Spleen (tissue), 7 donors: ENCODE measurements around the gene MYO1B.

Experiments used
- CTCF ChIP-seq, 11 experiments: fragments of 200-600 bp in 7 of 11; fragments of 450-650 bp in 4 of 11; sonication (generic) in 4 of 11; IDR thresholded peaks in 8 of 11; conservative IDR thresholded peaks in 3 of 11; 1 replicate in 7 of 11; 2 replicates in 4 of 11; pipeline versions ENCODE4 v1.4.0 to v1.8.0; 2016 to 2021; ENCODE audit warnings: antibody characterized with exemption in 11 of 11, inconsistent platforms in 4 of 11, mild to moderate bottlenecking in 1 of 11
- POLR2A ChIP-seq, 3 donors: fragments of 450-650 bp; IDR thresholded peaks; one replicate each; pipeline ENCODE4 v1.5.1; 2017; ENCODE audit warnings: antibody characterized with exemption in 3 of 3, mild to moderate bottlenecking in 1 of 3
- donor health status: DM: no; HTN: no; CAD: no; lungs with moderate emphysema.
- donor health status: DM: no; HTN: no; CAD: no.
- donor health status: DM: no; HTN: no; CAD: no.

DNA sequence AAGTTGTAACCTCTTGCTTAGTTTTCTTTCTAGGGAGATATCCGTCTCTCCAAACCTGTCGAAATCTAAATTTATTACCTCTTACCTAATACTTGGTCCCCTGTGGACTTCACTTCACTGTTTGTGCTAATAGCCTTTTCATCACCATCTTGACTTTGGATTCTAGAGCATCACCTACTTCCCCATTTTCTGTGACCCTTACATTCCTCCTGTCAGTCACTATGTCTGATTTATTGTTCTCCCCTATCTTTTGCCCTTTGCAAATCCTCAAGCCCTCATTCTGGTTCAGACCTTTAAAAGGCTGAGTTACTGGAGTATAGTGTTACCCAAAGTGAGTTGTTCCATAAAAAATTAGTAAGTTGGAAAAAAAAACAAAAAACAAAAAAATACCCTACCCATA is 7.5 kb downstream of the MYO1B start:
- no peak for TF ChIP-seq CTCF (IDR thresholded peaks at IDR 0.05 in 8 of 11, conservative IDR thresholded peaks at IDR 0.05 in 3 of 11)
- no peak for TF ChIP-seq POLR2A (IDR thresholded peaks at IDR 0.05)
